Keratinocyte (primary cell): ENCODE measurements around the gene PDZD2.

Experiments
- CTCF ChIP-seq, 3 experiments: IDR thresholded peaks in 1 of 3; conservative IDR thresholded peaks in 1 of 3; optimal IDR thresholded peaks in 1 of 3; 2 replicates in 2 of 3; 3 replicates in 1 of 3; pipeline versions ENCODE3 to v1.5.1; 2011; ENCODE audit warnings: low read length in 3 of 3, mild to moderate bottlenecking in 3 of 3, moderate library complexity in 2 of 3, control low read depth in 1 of 3, inconsistent platforms in 1 of 3; ENCODE audit not compliant: insufficient read depth in 2 of 3; ENCODE audit errors: extremely low read depth in 1 of 3
- EZH2 ChIP-seq: IDR thresholded peaks from one replicate; pipeline ENCODE4 v1.6.1; 2012; ENCODE audit warnings: inconsistent platforms, mild to moderate bottlenecking, low read length, moderate library complexity

DNA sequence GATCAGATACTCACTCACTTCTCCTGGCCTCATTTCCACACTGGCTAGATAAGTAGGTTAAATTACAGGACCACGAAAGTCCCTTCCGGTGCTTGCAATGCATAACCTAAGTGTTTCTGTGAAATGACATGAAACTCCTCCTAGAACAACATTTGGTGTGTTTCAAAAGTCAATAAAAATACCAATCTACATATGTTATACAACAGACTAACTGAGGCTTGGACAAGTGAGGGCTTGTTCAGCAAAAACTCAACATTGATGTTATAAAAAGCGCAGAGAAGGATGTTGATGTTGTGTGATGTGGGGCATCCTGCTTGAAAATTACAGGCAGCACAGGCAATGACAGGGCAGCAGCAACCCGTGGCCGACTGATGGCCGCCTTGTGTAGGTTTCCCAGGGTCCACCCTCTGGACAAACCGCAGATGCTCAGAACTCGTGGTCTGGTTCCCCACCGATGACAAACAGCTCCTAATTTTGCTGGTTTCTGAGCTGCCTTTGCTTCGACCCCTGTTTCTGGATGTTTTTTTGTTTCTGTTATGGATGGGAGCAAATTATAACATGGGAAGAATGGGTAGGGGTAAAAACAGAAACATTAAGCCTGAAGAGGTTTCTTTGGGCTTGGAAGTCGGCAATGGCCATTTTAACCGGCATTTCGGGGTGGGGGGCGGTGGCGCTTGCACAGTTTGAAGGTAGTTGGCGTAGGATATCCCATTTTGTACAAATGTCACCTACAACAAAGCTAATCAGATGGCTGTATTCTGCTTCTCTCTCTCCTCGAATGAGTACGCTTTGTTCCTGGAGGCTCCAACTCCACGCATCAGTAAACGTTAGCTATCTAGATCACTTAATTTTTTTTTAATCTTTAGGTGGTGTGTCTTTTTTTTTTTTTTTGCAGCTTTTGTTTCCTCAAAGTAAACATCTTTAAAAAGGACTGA is 116.1 kb downstream of the PDZD2 start:
- no peak for TF ChIP-seq CTCF (optimal IDR thresholded peaks at IDR 0.05 in 1 of 3, IDR thresholded peaks at IDR 0.05 in 1 of 3, conservative IDR thresholded peaks at IDR 0.05 in 1 of 3; ENCODE audit: extremely low read depth in 1 of 3, insufficient read depth in 2 of 3, low read length in 3 of 3)
- no peak for TF ChIP-seq EZH2
